Measurements from ENCODE around the gene PKN3.

- TF ChIP-seq ZFX (CRISPR knock-in tag; IDR thresholded peaks at IDR 0.05), result no peak
- TF ChIP-seq TRIM24 (IDR thresholded peaks at IDR 0.05), result no peak
- no peak for TF ChIP-seq ZNF639 (CRISPR knock-in tag; conservative IDR thresholded peaks at IDR 0.05 in 1 of 2, IDR thresholded peaks at IDR 0.05 in 1 of 2)
- TF ChIP-seq ATF1 (CRISPR knock-in tag; IDR thresholded peaks at IDR 0.05), result no peak
- TF ChIP-seq ATF1 (tag; IDR thresholded peaks at IDR 0.05), result no peak
These were observed 11.1 kb downstream of the PKN3 start for GRCh38 chr9:128713411-128713780.

All from K562 (cell line).